ENCODE measurements around the gene LGMN. TPM values are rescaled to one million over a fixed set of nuclear protein-coding genes. Genes with fewer than 3 reads are reported as not detected.

Gene LGMN
- total and polyA plus RNA-seq, 2 donors (not counting 1 experiment from before 2014, with no cell fraction given): 17.6 to 21.1 TPM

- WGBS (ENCODE audit: insufficient coverage): 0% methylated on average over 2 of the region's 4 CpGs
- intact Hi-C loops (cut with micrococcal nuclease): no loop called here
- POLR2A ChIA-PET: no interaction called here
These were observed 11.2 kb downstream of the LGMN start for GRCh38 chr14:92737206-92737605.

GRCh38 chr14:92735344-92735743 lies 13.1 kb downstream of the LGMN start:
- H3K27me3 Mint-ChIP-seq: no peaks in the 10 kb centered on the region
- CTCF ChIA-PET: no interaction called here

More at GRCh38 chr14:92737206-92737605, 11.2 kb downstream of the LGMN start:
- no peak overlapping the region for H3K4me3 ChIP-seq (ENCODE audit: control extremely low read depth in 1 of 5, extremely low read depth in 1 of 5, insufficient read depth in 1 of 5, low read depth in 2 of 5, low read length in 4 of 5)
- H3K4me1 ChIP-seq (ENCODE audit: control insufficient read depth in 2 of 2, insufficient read depth in 2 of 2, low read length in 2 of 2): peaks cover 8 to 10% of the 10 kb centered on the region in 2 donors
- H3K9me3 ChIP-seq (ENCODE audit: control extremely low read depth in 1 of 3, control insufficient read depth in 2 of 3, insufficient read depth in 1 of 3, low read length in 2 of 3): peaks cover 0 to 6% (median 0%) of the 10 kb centered on the region in 3 donors
- peaks cover 0 to 2% of the 10 kb centered on the region in 2 experiments for H3K36me3 ChIP-seq (replicated peaks in 1 of 2; ENCODE audit: control extremely low read depth in 1 of 2, control insufficient read depth in 1 of 2, extremely low read depth in 1 of 2, insufficient read depth in 2 of 2, low read length in 1 of 2)
- no peaks in the 10 kb centered on the region for H3K27me3 ChIP-seq (replicated peaks in 1 of 4; ENCODE audit: control extremely low read depth in 1 of 4, control insufficient read depth in 3 of 4, insufficient read depth in 4 of 4, low read length in 3 of 4)
- CTCF ChIA-PET: no interaction called here
- Mint-ChIP-seq H3K4me3 (peak overlapping the region; percentile 2), H3K9me3 (ENCODE audit: insufficient read depth) (no peaks in the 10 kb centered on the region), H3K27ac (peak overlapping the region; percentile 39), H3K27me3 (no peaks in the 10 kb centered on the region), H3K4me1 (peaks cover 22% of the 10 kb centered on the region)
- H3K79me2 ChIP-seq (ENCODE audit: control insufficient read depth, insufficient read depth, low read length): peaks cover 22% of the 10 kb centered on the region
- DNase-seq (peak; percentile 32), ATAC-seq (ENCODE audit: low read depth) (no peak)
- peak overlapping the region; percentile 42 for H2AFZ ChIP-seq (ENCODE audit: insufficient read depth, low read depth, low read length, poor library complexity, severe bottlenecking)
- H4K20me1 ChIP-seq (ENCODE audit: control insufficient read depth, insufficient read depth, low read length, poor library complexity, severe bottlenecking): no peaks in the 10 kb centered on the region
- no peak overlapping the region for H3K9ac ChIP-seq (ENCODE audit: low read length)
- H3K4me2 ChIP-seq (replicated peaks; ENCODE audit: low read depth, low read length, poor library complexity, severe bottlenecking): peak overlapping the region; percentile 2
- no peak for TF ChIP-seq CTCF (IDR thresholded peaks at IDR 0.05)
- TF ChIP-seq EZH2 (IDR thresholded peaks at IDR 0.05; ENCODE audit: borderline replicate concordance, insufficient read depth, low read depth, low read length, poor library complexity, severe bottlenecking): no peak
- H3K27ac ChIP-seq (ENCODE audit: low read length in 2 of 2): no peak overlapping the region

More at GRCh38 chr14:92735344-92735743, 13.1 kb downstream of the LGMN start:
- intact Hi-C loops (cut with micrococcal nuclease): no loop called here
- DNase-seq (no peak), ATAC-seq (ENCODE audit: low read depth) (no peak)
- Histone ChIP-seq H3K79me2 (ENCODE audit: control insufficient read depth, insufficient read depth, low read length) (peaks cover 18% of the 10 kb centered on the region), H3K27ac (ENCODE audit: low read length in 2 of 2) (no peak overlapping the region), H3K9ac (ENCODE audit: low read length) (no peak overlapping the region), H2AFZ (ENCODE audit: insufficient read depth, low read depth, low read length, poor library complexity, severe bottlenecking) (no peak overlapping the region), H3K4me1 (ENCODE audit: control insufficient read depth in 2 of 2, insufficient read depth in 2 of 2, low read length in 2 of 2) (peaks cover 8 to 10% of the 10 kb centered on the region in 2 donors), H3K27me3 (replicated peaks in 1 of 4; ENCODE audit: control extremely low read depth in 1 of 4, control insufficient read depth in 3 of 4, insufficient read depth in 4 of 4, low read length in 3 of 4) (no peaks in the 10 kb centered on the region), H4K20me1 (ENCODE audit: control insufficient read depth, insufficient read depth, low read length, poor library complexity, severe bottlenecking) (no peaks in the 10 kb centered on the region), H3K36me3 (replicated peaks in 1 of 2; ENCODE audit: control extremely low read depth in 1 of 2, control insufficient read depth in 1 of 2, extremely low read depth in 1 of 2, insufficient read depth in 2 of 2, low read length in 1 of 2) (peaks cover 0 to 12% of the 10 kb centered on the region in 2 experiments), H3K4me3 (ENCODE audit: control extremely low read depth in 1 of 5, extremely low read depth in 1 of 5, insufficient read depth in 1 of 5, low read depth in 2 of 5, low read length in 4 of 5) (no peak overlapping the region), H3K9me3 (ENCODE audit: control extremely low read depth in 1 of 3, control insufficient read depth in 2 of 3, insufficient read depth in 1 of 3, low read length in 2 of 3) (peaks cover 0 to 9% (median 0%) of the 10 kb centered on the region in 3 donors), H3K4me2 (replicated peaks; ENCODE audit: low read depth, low read length, poor library complexity, severe bottlenecking) (no peak overlapping the region)
- Mint-ChIP-seq H3K9me3 (ENCODE audit: insufficient read depth) (no peaks in the 10 kb centered on the region), H3K27ac (no peak overlapping the region), H3K4me1 (peaks cover 22% of the 10 kb centered on the region), H3K4me3 (no peak overlapping the region)
- 97% methylated on average over 6 of the region's 6 CpGs for WGBS (ENCODE audit: insufficient coverage)
- no peak for TF ChIP-seq EZH2 (IDR thresholded peaks at IDR 0.05; ENCODE audit: borderline replicate concordance, insufficient read depth, low read depth, low read length, poor library complexity, severe bottlenecking)
- no peak for TF ChIP-seq CTCF (IDR thresholded peaks at IDR 0.05)
- POLR2A ChIA-PET: no interaction called here

Data from B cell (primary cell).